ENCODE data around the gene HOXB4. TPM values are rescaled to one million over a fixed set of nuclear protein-coding genes. Genes with fewer than 3 reads are reported as not detected.

The HOXB4 gene
- total and polyA plus RNA-seq, 10 of the 15 experiments (the other 5 are each of a cell fraction or from before 2014, with no cell fraction given) = 0.35 to 5.8 (median 3.0) TPM

- no peak for TF ChIP-seq ZNF592 (IDR thresholded peaks at IDR 0.05)
- no peak for TF ChIP-seq PML (IDR thresholded peaks at IDR 0.05; ENCODE audit: low read length)
- no peak for TF ChIP-seq RFX5 (IDR thresholded peaks at IDR 0.05; ENCODE audit: low read depth, low read length)
- no peak for TF ChIP-seq KAT2A (conservative IDR thresholded peaks at IDR 0.05; ENCODE audit: control insufficient read depth, low read depth, low read length)
- TF ChIP-seq NFYB (IDR thresholded peaks at IDR 0.05; ENCODE audit: insufficient read depth, low read depth, low read length) = no peak
- no peak for TF ChIP-seq SKIL (IDR thresholded peaks at IDR 0.05; ENCODE audit: low read depth, poor library complexity, severe bottlenecking)
- TF ChIP-seq ELK1 (IDR thresholded peaks at IDR 0.05; ENCODE audit: low read depth, low read length) = no peak
- no peak for TF ChIP-seq EED (IDR thresholded peaks at IDR 0.05; ENCODE audit: low read depth)
- TF ChIP-seq PRDM15 (CRISPR knock-in tag; IDR thresholded peaks at IDR 0.05) = no peak
- TF ChIP-seq SMAD5 (IDR thresholded peaks at IDR 0.05; ENCODE audit: low read depth) = no peak
- TF ChIP-seq USF1 (IDR thresholded peaks at IDR 0.05; ENCODE audit: borderline replicate concordance, extremely low read length, insufficient read depth, low read depth, low read length) = no peak
- no peak for TF ChIP-seq MYC (IDR thresholded peaks at IDR 0.05; ENCODE audit: insufficient read depth, insufficient read length, insufficient replicate concordance, low read length, severe bottlenecking)
- no peak for TF ChIP-seq ZNF24 (IDR thresholded peaks at IDR 0.05)
- no peak for TF ChIP-seq NKRF (conservative IDR thresholded peaks at IDR 0.05)
Observed at GRCh38 chr17:48541577-48542113, 36.5 kb downstream of the HOXB4 start (continued).

All from GM12878 (cell line).